ENCODE measurements around the gene COL15A1.

The COL15A1 gene

DNA sequence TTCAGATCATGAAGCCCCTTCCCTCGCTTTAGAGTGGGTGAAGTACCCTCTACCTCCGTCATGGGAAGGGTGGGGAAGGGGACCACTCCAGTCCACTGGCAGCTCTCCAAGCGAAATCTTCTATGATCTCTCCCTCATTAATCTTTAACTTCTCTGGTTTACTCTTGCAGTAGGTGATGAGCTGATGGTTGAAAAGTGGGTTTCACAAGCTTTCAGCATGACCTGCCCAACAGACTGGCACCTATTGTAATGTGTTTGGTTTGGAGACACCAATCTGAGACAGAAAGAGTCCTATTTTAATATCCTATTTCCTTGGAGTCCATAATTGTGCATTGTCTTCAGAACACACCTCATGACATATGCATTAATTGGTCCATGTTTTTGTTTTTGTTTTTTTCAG is 90.4 kb downstream of the COL15A1 start:
- no peak for DNase-seq (ENCODE audit: low read depth, low spot score)

DNA sequence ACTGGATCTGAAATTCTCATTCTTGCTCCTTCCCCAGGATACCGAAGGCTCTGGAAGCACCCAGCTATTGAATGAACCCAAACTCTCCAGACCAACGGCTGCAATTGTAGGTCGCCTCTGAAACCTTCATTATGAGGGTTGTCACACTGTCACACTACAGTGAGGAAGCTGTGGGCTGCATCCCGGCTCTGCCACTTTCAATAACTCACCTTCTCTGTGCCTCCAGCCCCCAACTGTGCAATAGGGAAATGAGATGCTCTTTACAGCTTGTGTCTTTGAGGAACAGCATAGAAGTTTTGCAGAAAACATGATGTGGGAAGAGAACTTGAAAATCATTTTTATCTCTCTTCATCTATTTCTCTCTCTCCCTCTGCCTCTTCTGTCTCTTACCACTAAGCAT is 91.6 kb downstream of the COL15A1 start:
- no peak for DNase-seq (ENCODE audit: low read depth, low spot score)

DNA sequence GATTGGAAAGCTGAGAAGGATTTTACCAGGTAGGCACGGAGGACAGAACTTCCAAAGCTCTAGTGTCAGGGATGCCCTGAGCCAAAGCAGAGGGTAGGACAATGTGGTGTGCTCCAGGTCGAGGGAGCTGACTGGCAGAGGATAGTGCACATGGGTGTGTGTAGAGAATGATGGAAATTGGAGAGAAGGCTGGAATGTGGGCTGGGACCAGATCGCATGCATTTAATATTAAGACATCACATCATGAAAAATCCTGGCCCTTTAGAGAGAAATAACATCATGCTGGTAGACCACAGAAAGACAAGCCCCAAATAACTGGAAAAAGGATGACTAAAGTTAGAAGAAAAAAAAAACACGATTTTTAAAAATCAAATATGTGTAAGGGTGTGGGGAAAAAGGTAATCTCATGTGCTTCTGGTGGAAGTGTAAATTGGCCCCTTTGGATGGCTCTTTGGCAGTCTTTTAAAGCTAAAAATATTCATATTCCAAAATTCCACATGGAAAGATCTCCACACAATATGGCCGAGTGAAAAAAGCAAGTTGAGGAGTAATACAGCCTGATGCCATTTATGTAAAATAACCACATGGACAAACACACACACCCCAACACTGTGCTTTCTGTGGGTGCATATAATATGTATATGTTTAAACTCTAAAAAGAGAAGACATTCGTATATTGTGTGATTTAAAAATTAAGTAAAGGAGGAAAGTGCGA is 94.2 kb downstream of the COL15A1 start:
- peak; percentile 59 for DNase-seq (ENCODE audit: low read depth, low spot score)

DNA sequence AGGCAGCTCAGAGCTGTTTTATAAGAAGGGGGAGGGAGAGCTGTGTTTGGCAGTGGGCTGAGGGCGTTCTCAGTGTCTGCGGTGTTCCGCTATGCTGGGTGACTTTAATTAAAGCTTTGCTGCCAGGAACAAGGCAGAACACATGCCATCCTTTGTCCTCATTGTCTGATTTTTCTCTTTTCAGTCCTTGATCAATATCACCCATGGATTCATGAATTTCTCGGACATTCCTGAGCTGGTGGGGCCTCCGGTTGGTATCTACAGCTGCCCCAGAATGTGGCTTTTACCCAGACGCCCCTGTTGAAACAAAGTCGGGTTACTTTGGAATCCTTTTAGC is 94.7 kb downstream of the COL15A1 start:
- DNase-seq (ENCODE audit: low read depth, low spot score) = peak; percentile 82

DNA sequence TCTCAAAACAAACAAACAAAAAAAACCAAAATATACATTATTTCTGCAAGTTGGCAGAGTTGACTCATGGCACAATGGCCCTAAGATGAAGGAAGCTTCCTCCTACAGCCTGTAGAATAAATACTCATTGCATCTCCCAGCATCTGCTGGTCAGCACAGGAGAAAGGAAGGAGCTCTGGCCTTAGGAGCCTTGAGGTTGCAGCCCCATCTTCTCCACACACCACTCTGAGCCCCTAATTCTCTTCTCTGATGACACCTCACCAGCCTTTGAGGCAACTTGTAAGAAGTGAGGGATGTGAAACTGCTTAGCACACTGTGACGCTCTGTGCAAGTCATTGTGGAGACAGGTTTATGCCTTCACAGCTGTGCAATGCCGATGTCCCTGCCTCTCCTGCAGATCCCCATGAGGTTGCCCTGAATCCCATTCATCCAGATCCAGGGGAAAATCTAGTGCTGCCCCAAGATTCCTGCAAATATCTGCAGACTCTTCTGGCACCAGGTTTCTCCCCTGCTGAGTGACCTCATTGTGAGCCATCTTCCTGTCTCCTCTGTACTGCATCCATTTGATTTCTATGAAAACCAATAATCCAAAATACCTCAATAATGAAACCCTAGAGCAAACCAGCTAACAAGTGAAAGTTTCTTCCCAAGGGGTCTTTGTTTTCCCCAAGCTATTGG is 95.9 kb downstream of the COL15A1 start:
- no peak for DNase-seq (ENCODE audit: low read depth, low spot score)

DNA sequence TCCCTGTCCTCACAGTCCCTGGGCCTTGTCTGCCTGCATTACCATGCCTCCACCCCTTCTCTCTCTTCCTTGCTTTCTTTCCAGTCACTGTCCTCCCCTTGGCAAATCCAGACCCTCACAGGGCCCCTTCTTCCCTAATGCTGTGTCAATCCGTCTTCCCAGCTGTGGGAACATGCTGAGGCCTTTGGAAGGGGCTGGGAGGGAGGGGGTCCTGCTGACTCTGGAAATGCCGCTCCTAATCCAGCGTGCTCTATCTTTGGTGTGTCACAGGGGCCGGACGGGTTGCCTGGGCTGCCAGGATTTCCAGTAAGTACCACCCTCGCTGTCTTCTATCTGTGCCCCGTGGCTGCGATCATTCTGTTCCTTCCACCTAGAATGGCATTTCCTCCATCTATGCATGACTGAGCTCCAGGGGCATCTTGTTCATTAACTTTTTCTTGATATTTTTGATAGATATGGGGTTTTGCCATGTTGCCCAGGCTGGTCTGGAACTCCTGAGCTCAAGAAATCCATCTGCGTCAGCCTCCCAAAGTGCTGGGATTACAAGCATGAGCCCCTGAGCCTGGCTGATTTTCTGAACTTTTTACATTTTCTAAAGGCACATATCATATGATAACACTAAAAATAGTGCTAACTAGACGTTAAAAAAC is 96.7 kb downstream of the COL15A1 start:
- no peak for DNase-seq (ENCODE audit: low read depth, low spot score)

DNA sequence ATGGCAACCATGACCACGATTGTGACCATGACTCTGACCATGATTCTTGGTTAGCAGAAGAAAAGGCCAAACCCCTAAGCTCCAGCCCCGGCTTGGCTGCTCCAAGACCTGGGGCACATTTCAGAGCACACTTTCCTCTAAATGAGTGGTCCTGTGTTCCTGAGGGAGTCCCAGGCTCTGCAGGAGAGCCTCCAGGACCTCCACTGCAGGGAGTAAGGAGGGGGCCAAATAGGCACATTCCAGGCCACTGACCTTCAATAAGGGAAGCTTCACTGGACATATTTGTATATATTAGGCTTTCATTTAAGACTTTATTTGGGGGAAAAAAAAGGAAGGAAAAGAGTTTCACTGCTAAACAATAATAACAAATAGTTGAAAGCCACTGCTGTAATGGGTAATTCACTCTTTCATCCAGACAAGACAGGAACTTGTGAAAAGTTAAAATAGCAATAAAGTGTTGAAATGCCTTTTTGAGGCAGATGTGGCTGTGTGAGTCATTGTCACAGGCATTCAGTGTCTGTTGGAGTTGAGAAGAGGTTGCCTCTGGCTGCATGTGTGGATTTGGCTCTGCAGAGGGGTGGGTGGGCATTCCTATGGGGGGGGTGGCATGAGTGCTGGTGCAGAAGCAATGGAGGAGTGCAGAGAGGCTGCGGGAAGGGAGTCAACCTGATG is 97.3 kb downstream of the COL15A1 start:
- DNase-seq (ENCODE audit: low read depth, low spot score) = peak; percentile 73

DNA sequence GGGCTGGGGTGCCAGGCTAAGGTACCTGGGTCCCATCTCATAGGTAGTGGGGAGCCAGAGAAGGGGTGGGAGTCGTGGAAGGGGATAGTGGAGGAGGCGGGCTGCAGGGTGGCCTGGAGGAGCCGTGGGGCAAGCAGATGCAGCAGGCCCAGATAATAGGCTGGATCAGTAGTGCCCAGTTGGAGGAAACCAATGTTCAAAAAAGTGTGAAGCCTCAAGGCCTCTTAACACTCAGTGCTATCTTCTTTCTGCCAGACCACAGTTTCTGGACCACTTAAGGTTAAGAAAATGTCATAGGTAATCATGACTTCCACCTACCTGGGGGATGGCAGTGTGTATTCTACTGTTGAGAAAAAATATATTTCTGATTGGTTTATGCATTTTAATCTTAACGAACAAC is 97.9 kb downstream of the COL15A1 start:
- no peak for DNase-seq (ENCODE audit: low read depth, low spot score)

DNA sequence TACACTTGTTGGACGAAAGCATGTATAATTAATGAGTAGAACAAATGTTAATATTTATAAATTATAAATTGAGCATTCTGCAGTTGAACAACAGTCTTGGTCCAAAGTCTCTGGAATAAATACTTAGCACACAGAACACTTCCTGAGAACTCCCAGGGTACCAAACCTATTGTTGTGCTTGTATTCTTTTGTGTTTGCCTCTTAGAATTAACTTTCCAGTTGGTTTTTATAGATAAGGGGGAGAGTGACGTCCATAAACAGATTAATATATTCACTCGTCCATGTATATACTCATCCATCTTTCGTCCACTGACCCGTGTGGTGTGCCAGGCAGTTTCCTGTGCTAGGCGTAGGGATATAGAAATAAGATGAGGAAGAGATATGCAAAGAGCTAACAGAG is 98.9 kb downstream of the COL15A1 start:
- DNase-seq (ENCODE audit: low read depth, low spot score) = no peak

DNA sequence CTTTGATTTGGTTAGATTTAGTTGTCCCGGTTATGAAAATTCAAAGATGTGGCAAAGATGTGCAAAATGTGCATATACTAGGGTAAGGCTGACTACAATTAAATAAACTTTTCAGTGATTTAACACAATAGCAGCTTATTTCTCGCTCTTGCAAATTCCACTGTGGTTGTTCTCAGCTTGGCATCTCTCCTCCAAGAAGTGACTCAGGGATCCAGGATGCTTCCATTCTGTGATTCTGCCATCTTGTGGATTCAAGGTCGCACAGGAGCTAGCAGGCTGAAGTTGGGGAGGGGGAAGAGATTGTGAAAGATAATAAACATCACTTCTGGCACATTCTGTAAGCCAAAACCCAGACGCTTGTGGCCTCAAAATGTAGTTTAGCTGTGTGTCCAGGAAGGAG is 101.1 kb downstream of the COL15A1 start:
- DNase-seq (ENCODE audit: low read depth, low spot score) = peak; percentile 47

DNA sequence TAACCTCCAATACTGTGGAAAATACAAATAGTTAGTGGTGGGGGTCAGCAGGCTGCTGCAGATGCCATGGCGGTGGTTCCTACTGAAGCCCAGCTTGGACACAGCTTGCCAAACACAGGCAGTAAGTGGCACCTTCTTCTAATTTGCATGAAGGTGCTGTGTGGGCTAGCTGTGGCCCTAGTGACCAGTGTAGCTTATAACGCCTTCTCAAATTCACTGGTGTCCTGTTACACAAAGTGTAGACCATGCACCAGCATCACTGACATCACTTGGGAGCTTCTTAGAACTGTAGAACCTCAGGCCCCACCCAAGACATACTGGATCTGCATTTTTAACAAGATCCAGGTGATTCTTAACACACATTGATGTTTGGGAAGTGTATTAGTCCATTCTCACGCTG is 102.4 kb downstream of the COL15A1 start:
- DNase-seq (ENCODE audit: low read depth, low spot score) = no peak

DNA sequence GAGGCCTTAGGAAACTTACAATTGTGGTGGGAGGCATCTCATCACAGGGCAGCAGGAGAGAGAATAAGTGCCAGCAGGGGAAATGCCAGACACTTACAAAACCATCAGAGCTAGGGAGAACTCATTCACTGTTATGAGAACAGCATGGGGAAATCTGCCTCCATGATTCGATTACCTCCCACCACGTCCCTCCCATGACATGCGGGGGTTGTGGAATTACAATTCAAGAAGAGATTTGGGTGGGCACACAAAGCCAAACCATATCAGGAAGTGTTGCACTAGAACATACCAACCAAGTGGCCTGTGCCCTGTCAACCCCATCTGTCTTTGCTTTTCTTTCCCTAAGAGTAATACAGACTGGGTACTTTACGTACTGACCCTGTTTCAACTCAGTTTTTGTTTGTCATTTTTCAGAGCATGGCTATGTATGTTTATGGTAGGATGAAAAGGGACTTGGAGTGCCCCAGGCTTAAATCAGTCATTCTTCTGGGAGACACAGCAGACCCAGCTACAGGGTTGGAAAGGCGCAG is 102.9 kb downstream of the COL15A1 start:
- DNase-seq (ENCODE audit: low read depth, low spot score) = no peak

DNA sequence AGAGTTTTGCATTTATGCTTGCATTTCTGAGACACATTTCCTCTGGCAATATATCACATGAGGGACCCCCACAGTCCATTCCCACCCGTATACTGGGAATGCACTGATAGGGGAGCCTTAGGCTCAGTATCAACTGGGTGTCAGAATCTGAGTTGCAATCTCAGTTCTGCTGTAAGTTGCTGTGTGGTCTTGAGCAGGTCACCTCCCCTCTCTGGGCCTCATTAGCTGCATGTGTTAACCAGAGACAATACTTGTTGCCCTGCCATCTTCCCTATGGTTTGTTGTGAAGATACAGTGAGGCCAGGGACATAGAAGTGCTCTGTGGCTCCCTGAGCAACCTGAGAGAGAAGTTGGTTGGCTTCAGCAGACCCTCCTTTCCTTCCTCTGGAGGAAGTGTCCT is 105.5 kb downstream of the COL15A1 start:
- DNase-seq (ENCODE audit: low read depth, low spot score) = no peak

DNA sequence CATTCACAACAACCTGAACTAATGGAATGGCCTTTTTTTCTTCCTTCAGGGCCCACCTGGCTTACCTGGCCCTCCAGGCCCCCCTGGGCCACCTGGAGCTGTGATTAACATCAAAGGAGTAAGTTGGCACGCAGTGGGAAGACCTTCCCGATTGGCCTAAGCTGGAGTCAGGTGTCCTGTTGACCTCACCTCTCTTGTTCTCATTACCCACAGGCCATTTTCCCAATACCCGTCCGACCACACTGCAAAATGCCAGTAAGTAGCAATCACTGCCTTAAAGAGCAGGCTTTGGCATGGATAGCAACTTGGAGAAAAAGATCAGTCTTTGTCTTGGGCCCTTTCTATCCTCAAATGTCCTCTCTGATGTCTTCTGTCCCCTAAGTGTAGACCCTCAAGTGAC is 105.9 kb downstream of the COL15A1 start:
- no peak for DNase-seq (ENCODE audit: low read depth, low spot score)

DNA sequence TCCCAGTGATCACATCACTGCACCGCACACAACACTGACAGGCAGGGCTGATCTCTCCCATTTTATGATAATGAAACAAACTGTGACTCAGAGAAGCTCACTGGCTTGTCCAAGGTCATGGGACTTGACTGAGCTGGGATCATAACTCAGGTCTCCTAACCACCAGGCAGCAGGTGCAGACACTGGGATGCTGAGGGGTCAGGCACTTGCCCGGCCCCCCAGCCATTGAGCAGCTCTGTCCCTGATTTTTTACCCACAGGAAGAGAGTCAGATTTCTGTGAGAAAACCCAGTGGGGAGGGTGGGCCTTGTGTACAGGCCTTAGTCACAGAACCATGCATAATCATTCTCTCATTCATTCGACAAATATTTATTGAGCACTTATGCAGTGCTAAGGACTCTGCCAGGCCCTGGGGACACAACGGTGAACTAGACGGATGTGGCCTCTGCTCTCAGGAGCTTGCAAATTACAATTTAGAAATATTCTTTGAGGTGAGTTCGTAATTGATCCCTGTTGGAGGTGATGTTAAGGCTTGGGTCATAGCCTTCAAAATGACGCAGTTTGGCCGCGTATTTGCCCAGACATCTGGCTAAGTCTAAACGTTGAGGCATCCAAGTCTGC is 106.7 kb downstream of the COL15A1 start:
- DNase-seq (ENCODE audit: low read depth, low spot score) = peak; percentile 31

DNA sequence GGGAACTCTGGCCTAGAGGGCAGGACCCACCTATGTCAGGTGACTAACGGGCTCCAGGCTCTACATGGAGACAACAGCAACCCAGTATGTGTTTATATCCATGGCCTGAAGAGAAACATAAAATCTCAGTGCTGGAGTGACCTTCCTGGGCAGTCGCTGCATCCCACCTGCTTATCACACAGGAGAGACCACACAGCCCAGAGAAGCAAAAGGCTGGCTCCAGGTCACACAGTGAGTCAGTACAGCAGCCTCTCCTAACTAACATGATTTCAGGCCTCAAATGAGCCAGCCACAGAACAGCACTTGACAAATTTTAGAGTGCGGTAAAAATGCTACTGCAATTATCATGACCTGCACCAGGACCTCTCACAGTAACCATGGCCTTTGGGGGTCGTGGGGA is 107.2 kb downstream of the COL15A1 start:
- no peak for DNase-seq (ENCODE audit: low read depth, low spot score)

DNA sequence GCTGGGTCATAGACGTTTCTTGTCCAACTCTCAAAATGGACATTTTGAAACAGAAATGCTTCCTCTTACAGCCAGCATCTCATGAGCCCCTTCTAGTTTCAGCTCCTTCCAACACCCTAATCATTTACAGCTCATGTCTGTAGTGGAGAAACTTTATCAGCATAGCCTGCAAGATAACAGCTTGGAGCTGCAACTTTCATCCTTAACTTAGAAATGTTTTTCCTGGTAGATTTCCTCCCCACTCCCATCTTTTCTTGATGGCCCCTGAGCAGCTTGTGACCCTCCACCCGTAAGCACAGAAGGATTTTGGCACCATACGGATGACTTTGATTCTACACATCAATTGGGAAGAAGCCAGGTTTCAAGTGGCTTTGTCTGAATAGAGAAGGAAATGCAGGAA is 107.7 kb downstream of the COL15A1 start:
- no peak for DNase-seq (ENCODE audit: low read depth, low spot score)

DNA sequence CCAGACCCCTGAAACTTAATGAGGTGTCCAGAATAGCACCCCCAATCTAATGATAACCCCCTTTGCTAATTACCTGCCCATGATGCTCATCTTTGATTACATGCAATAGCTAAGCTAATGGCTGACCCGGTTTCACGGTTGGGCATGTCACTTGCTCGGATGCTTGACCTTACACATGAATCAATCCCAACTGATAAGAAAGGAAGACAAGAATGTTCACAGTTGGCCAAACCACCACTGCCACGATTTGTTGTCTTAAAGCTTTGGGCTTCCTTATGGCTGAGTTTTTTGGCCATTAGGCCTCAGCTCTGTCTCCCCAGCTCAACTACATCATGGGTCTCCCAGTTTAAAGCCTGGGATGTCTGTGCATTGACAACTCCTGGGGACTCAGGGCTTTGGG is 108.1 kb downstream of the COL15A1 start:
- peak; percentile 34 for DNase-seq (ENCODE audit: low read depth, low spot score)

DNA sequence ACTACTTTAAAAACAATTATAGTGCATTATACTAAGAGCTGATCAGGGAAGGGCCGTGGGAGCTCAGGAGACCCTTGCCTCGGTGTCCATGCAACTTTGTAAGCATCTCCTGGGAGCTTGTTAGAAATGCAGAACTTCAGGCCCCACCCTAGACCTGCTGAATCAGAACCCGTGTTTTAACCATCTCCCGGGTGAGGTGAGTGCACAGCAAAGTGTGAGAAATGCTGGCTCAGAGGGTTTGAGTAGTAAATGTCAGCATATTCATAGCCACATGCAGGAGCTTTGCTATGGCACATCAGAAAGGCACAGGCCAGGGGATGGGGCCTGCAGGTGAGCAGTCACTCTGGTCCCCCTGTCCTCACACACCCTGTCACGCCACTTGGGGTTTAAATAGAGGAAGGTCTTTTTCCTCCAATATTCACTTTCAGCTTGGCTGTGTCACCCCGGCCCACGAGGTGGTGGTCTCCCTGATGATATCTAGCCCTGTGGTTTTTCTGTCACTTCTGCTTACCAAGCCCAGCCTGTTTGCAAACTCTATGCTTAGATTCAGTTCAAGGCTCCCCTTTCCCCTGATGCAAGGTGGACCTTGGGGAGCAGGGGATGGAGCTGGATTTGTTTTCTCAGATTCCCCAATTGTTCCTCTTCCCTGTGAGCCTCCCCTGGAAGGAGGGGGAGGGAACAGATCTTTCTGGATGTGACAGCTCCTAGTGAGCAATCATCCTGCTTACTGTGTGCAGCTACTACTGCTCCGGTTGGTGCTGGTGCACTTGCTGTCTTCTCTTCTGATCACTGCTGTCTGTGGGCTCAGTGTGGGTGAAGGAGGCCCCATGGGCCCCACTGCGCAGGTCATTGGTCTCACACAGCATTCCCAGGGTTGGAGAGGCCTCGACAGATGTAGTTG is 109.4 kb downstream of the COL15A1 start:
- DNase-seq (ENCODE audit: low read depth, low spot score) = no peak

DNA sequence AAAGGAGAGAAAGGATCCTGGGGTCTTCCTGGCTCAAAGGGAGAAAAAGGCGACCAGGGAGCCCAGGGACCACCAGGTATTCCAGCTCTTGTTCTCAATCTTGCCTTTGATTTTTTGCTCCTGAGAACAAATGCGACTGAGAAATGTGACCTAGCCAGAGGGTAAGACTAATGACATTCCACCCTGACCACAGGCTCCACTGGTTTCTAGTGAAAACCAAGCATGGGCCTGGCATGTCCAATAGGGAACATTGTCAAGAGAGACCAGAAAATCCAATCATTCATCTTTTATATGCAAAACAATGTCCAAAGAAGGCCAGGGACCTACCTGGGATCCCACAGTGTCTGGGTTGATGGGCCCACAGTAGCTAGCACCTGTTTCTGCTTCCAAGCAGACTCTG is 110.9 kb downstream of the COL15A1 start:
- peak; percentile 89 for DNase-seq (ENCODE audit: low read depth, low spot score)

DNA sequence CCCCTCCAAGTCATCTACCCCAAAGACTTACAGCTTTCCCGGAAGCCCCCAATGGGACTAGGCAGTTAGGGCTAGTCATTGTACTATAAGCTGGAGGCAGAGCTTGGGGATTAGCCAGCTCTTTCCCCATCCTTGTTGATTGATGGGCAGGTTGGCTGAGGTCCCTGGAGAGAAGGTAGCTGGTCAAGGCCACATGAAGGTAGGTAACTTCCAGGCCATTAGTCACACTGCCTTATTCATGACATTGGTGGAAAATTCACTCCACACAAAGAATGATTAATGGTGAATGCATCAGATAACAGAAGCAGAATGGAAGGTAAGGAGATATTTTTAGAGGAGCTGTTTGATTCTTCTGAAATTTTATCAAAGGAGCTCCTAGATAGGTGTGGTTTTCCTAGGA is 111.7 kb downstream of the COL15A1 start:
- peak; percentile 79 for DNase-seq (ENCODE audit: low read depth, low spot score)
